Glomerular visceral epithelial cell (primary cell): ENCODE results near the gene OR4F15.

Experiments
- DNase-seq: peaks from one replicate; pipeline ENCODE4 v3.0.0-alpha.2; 2016; ENCODE audit errors: extremely low spot score

The OR4F15 gene

GRCh38 chr15:101804375-101804774, 7.6 kb upstream of the OR4F15 start:
- no peak for DNase-seq

DNA sequence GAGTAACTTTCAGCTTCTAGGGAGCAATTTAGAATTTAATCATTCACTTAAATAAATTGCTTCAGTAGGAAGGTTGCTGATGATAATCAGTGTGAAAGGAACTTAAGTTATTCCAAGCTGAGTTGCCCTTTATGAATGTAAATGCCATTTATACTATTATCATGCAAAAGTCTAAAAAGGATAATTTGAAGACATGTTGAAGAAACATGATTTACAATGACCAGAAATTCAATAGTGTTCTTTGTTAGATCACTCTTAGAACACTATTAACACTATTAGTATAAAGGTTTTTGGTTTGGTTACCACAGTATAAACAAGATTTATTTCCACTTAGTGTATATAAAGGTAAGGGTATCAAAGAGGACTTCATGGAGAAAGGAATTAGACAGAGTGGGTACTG, 7.1 kb upstream of the OR4F15 start:
- no peak for DNase-seq

DNA sequence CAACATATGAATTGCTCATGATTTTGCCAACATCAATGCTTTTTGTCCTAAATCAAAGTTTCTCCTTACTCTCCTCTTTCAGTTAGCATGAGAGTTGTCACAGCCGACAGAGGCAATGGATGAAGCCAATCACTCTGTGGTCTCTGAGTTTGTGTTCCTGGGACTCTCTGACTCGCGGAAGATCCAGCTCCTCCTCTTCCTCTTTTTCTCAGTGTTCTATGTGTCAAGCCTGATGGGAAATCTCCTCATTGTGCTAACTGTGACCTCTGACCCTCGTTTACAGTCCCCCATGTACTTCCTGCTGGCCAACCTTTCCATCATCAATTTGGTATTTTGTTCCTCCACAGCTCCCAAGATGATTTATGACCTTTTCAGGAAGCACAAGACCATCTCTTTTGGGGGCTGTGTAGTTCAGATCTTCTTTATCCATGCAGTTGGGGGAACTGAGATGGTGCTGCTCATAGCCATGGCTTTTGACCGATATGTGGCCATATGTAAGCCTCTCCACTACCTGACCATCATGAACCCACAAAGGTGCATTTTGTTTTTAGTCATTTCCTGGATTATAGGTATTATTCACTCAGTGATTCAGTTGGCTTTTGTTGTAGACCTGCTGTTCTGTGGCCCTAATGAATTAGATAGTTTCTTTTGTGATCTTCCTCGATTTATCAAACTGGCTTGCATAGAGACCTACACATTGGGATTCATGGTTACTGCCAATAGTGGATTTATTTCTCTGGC, 6.2 kb upstream of the OR4F15 start:
- no peak for DNase-seq

DNA sequence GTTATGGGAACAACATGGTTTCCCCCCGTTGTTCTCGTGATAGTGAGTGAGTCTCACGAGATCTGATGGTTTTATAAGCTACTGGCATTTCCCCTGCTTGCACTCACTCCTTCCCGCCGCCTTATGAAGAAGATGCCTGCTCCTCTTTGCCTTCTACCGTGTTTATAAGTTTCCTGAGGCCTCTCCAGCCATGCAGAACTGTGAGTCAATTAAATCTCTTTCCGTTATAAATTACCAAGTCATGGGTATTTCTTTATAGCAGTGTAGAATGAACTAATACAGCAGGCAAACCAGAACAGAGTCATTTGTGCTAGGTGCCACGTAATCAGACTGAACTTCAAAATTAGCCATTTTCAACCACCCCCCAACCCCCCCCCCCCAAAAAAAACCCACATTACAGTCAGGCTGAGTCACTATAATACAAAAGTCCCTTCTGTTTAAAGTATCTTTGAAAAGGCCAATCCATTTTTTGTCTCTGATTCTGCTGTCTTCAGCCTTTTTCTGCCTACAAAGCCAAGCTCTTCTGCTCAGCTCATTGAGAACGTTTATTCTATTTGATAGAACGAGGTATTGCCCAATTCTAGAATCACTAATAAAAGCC, 4.6 kb upstream of the OR4F15 start:
- peak; percentile 91 for DNase-seq

DNA sequence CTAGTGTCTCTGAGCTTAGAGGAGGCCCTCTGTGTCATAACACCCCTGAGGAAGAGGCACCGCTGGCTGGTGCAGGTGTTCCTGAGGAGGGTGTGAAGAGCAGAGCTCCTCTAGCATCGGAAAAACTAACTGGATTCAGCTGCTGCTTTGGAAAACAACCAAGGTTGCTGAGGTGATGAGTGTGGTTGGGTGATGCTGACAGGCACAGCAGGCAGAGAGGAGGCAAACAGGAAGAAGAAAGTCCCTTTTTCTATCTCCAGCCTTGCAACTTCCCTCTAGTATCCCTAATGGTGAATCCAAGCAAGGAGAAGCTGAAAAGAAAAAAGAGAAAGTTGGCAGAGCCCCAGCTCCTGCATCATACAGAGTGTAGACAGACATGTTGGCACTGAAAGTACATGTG, 3.8 kb upstream of the OR4F15 start:
- DNase-seq = peak; percentile 91

- DNase-seq = peak; percentile 40
Observed at GRCh38 chr15:101810456-101810855, 1.5 kb upstream of the OR4F15 start.

DNA sequence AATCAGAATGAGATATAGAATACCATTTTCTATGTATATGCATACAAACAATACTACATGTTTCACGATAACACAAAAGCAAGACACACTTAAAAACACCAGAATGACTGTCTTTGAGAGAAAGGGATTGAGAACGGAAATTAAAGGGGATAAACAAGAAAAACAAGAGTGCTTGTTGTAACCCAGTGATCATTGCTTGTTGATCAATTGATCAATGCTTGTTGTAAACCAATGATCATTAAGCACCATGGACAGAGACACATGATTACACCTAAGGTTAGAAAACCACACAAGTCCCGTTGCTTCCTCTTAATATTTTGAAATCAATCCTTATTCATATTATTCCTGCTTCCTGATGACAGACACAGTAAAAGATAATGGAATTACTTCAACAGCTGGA, 1.1 kb upstream of the OR4F15 start:
- no peak for DNase-seq

DNA sequence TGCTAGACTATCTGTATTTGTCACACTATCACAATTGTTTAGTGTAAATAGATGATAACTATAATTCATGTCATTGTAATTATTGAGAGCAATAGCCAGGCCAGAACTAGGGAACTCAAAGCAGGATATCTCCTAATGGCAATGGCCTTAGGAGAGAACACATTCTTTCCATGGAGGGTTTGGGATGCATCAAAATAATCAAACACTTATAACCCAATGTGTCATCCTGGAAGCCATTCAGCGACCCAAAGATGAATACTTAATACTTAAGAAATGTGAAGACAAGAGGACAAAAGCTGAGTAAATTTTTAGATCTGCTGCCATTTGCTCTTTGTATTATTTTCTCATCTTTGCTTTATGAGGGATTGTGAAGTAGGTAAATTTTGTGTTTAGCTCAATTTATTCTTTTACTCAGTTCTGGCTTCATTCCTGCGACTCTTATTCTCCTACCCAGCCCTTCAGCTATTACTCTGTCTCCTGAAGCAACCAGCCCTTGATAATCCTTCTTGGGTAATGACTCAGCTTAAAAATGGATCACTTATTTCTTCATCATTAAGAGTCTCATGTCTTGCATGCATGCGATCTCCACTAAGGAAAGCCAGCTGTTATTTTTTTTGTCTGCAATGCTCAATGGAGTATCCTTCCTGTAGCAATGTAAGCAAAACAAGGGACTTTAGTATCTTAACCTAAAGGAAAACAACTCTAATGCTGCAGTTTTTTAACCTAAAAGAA, 2.0 kb downstream of the OR4F15 start:
- DNase-seq = peak; percentile 77

GRCh38 chr15:101820781-101821180, 8.8 kb downstream of the OR4F15 start:
- DNase-seq = no peak

- no peak for DNase-seq
Observed at GRCh38 chr15:101827257-101827656, 15.3 kb downstream of the OR4F15 start.

DNA sequence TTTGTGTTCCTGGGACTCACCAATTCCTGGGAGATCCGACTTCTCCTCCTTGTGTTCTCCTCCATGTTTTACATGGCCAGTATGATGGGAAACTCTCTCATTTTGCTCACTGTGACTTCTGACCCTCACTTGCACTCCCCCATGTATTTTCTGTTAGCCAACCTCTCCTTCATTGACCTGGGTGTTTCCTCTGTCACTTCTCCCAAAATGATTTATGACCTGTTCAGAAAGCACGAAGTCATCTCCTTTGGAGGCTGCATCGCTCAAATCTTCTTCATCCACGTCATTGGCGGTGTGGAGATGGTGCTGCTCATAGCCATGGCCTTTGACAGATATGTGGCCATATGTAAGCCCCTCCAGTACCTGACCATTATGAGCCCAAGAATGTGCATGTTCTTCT, 16.8 kb downstream of the OR4F15 start:
- DNase-seq = no peak

DNA sequence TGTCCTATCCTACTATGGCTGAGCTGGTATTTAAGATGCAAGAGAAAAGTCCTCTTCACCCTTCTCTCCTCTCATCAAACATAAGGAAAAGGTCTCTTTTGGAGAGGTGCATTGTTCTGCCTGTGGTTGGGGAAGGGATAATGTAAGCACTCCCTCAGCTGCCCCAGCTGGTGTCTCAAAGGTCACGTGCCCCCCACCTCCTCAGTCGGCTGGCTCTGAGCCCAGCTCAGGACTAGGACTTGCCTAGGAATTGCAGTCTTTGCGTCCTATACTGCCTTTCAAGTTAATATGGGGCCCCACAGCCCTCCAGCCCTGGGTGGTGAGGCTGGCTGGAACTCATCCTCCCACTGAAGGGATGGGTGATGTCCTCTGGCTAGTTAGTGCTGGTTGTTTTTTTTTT, 29.7 kb downstream of the OR4F15 start:
- DNase-seq = no peak

DNA sequence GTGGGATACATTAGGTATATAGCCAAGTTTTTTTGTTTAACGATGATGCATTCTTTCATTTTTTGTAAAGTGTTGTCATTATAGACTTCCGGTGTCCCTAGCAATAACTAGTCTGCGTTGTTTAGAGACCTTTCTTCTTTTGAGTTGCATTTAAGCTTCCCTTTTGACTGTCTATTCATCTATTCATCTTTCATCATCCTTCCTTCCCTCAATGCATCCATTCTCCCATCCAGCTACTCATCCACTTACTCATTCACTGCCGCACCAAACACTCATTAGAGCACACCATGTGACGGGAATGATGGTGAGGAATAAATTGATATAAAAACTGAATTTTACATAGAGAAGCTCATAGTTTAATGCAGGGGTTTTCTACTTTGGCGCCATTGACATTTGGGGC, 32.9 kb downstream of the OR4F15 start:
- no peak for DNase-seq

- no peak for DNase-seq
Observed at GRCh38 chr15:101852356-101852755, 40.4 kb downstream of the OR4F15 start.
